Raji (cell line): ENCODE measurements around the gene NSMCE1.

Experiments
- POLR2A ChIP-seq: IDR thresholded peaks from 2 replicates; pipeline ENCODE4 v1.6.1; 2011; ENCODE audit warnings: low read depth, low read length, control low read depth; ENCODE audit not compliant: insufficient read depth

Gene NSMCE1

DNA sequence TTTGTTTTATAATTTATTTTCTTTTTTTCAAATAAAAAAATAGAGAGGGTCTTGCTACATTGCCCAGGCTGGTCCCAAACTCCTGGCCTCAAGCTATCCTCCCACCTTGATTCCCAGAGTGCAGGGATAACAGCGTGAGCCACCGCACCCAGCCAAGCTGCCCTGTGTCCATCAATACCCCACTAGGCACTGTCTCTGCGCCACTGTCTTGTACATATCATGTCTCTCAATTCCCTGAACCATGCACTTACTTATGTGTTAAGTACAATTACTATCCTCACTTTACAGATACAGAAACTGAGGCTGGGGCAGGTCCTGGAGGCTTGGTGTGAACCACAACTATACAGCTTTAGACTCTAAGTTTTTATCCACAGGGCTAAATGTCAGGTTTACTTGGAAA lies 11.7 kb downstream of the NSMCE1 start:
- TF ChIP-seq POLR2A: no peak

DNA sequence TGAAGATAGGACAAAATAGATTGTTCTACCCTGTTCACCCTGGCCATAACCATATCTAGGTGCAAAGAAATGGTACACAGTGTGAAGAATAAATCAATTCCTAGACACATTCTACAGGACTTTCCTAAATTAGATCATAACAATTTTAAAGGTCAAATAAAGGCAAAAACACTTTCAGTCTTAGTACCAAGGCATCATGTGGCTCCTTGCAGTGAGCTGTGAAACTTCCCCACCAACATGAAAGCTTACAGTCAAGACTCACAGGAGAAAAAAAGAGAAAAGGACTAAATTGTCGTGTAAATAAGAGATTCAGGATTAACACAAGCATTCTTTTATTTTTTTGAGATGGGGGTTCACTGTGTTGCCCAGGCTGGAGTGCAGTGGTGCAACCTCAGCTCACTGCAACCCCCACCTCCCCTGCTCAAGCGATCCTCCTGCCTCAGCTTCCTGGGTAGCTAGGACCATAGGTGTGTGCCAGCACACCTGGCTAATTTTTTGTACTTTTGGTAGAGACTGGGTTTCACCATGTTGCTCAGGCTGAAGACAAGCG lies 14.2 kb downstream of the NSMCE1 start:
- no peak for TF ChIP-seq POLR2A

DNA sequence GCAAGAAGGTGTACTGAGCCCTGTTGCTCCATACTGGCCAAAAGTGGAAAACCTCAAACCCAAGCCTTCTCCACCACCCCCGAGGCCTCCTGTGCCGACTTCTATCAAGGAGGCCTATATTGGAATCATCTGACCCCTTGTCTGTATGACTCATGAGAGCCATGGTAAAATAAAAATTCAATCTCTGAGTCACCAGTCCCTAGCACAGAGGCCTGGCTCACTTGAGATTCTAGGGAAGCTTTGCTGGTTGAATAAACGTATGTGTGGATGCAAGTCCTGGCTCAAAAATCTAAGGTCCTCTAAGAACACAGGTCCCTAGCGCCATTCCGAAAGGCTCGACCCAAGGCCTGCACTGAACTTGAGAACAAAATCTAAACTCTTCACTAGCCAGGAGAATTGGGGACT lies 15.0 kb downstream of the NSMCE1 start:
- TF ChIP-seq POLR2A: no peak

DNA sequence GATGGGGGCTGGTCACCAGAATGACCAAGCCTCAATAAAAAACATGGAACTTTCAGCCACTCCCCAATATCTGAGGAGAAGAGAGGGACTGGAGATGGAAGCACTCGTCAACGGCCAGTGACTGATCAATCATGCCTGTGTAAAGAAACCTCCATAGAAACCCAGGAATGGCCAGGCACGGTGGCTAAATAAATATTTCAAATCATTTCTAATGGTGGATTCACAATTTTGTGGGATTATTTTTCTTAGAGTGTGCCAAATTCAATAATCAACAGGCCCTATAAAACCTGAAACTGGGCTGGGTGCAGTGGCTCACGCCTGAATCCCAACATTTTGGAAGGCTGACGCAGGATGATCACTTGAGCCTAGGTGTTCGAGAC lies 16.4 kb downstream of the NSMCE1 start:
- TF ChIP-seq POLR2A: no peak

DNA sequence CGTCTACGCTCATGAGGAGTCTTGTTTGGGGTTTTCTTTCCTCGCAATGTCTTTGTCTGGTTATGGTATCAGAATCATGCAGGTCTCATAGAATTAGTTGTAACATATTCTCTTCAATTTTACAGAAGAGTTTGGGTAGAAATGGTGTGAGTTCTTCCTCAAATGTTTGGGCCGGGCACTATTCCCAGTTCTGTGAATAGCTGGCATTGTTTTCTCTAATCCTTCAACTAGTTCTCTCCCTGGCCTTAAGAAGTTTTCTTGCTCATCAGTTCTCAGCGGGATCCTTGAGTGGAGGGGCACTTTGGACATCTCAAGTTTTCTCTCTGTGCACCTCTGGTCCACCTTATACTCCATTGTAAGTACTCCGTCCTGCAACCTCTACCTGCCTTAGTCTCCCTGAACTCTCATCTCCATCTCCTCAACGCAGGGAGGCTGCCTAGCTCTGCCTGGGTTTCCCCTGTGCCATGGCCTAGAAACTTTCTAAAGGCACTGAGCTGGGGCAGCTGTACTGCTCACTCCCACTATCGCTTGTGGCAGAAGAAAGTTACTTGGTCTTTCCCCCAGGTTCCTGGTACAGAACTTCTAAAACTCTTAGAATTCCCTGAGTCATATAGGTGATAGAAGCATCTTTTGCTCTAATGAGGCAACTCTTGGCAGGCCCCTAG lies 16.9 kb downstream of the NSMCE1 start:
- TF ChIP-seq POLR2A: no peak

DNA sequence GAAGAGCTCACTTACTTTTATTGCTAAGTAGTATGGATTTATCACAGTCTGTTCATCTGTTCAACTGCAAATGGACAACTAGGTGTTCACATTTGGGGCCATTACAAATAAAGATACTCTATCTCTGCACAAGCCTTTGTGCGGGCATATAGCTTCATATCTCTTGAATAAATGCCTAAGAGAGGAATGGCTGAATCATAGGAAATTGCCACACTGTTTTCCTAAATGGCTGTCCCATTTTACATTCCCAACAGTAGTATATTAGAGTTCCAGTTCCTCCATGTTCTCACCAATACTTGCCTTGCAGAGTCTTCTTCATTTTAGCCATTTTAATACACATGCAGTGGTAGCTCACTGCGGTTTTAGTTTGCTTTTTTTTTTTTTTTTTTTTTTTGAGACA lies 20.5 kb downstream of the NSMCE1 start:
- no peak for TF ChIP-seq POLR2A

DNA sequence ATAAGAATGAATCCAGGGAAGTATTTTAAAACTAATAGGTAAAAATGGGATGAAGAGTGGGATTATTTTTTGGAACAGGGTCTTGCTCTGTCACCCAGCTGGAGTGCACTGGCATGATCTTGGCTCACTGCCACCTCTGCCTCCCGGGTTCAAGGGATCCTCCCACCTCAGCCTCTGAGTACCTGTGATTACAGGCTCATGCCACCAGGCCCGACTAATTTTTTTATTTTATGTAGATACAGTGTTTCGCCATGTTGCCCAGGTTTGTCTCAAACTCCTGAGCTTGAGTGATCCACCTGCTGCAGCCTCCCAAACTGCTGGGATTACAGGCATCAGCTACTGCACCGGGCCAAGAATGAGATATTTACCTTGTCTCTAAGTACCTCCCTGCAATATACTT lies 22.1 kb downstream of the NSMCE1 start:
- TF ChIP-seq POLR2A: no peak

DNA sequence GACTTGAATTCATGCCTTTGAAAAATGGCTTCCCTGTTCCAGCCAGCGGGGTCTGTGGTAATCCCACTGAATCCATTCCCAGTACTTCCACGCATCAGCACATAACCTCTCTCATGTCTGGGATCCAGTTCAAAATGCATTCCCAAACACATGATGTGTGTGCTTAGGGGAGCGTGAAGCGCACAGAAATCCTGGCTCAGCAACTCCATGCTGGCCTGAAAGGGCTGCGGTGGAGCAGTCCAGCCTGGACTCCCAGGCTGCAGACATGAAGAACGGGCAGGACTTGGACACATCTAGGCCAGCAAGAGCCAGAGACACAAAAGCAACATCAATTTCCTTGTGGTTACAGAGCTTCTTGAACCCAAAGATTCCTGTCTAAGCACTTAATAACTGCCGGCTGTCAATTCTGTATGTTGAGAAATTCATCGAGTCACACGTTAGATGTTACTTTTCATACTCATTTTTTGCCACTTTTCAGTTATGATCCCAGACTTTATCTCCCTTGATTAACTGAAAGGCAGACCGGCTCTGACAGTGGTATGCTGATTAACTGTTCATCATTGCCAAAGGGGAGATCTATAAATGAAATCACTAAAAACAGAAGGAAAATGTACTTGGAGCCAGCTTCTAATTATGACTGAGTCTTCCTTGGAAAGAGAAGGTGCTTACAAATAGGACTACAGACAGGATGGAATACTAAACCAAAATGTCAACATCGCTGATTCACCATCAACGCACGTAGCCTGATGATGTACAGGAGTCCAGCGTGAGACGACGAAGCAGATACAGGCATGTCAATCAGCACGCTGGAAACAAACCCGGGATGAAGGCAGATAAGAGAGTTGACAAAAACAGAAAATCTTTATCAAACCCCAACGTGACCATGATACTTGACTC lies 23.0 kb downstream of the NSMCE1 start:
- TF ChIP-seq POLR2A: no peak

DNA sequence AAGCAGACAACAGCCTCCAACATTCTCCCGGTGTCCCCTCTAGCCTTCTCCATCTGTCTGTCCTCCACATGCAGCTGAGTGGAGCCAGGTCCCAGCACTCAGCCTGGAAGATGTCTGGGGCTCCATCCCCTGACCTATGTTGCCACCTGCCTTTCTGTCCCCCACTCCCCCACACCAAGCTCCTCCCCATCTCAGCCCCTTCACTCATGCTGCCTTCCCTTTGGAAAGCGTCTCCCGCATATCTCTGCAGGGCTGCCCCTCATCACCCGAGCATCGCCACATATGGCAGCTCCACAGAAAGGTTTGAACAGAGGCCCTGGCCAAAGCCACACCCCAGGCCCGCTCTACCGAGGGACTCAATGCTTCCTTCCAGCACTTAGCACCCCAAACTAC lies 24.2 kb downstream of the NSMCE1 start:
- no peak for TF ChIP-seq POLR2A

DNA sequence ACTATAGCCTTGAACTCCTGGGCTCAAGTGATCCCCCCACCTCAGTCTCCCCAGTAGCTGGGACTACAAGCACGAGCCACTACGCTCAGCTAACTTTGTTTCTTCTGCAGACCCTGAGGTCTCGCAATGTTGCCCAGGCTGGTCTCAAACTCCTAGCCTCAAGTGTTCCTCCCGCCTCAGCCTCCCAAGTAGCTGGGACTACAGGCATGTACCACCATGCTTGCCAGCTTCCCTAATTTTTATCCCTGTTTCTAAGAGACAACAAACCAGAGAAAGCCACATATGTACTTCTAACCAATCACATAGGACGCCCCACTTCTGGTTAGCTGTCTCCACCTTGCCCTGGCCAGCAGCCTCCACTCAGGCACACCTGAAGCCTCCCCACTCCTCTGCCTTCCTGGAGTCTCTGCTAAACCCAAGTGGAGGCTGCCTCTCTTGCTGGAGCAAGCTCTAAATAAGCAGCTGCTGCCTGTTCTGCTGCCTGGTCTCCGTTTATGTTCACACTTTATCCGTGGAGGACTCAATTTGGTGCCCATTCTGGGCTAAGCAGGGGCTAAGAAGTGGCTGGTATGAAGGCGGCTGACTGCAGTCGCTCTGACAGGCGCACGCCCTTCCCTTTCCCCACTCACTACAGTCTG lies 24.7 kb downstream of the NSMCE1 start:
- TF ChIP-seq POLR2A: no peak

DNA sequence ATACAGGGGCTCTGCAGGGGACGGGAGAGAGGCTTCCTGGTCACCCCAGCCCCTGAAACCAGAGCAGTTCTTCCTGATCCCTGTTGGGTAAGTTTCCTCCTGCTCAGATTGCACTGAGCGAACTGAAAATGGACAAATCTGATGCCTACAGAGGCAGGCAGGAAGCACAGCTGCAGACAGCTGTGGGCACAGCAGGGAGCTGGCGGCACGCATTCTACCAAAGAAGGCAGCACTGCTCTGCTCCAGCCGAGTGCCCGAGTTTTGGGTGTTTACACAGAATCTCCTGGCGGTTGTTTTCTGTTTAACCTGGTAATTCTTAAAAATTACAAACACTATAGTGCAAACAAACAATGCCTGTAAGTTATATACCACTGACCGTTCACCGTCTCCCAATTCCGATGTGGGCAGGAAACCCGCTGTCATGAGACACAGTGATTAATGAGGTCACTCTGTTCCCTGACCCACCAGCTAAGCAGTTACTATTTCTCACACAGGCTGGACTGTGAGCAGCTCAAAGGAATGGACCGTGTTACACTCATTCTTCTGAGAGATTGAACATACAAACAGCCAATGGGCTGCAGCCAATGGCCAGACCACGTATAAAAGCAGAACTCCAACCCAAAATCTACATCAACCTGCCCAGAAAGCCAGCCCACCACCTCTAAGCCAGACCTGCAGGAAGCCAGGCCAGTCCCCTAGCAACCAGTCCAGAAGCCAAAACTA lies 25.5 kb downstream of the NSMCE1 start:
- TF ChIP-seq POLR2A: no peak

DNA sequence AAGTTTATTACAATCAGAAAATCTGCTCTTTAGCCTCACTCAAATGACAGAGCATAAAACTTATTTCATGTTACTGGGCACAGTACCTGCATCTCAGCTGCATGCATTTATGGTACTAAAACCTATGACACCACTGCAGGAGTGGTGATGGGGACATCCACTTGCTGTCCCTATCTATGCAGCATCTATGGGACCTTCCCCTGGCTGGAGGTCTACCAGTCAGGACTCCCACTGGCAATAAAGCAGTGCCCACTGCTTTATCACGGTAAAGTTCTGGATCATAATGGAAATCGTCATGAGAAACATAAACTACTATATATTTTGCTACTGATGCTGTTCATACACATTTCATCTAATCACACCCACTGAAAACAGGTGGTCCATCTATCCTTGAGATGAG lies 26.2 kb downstream of the NSMCE1 start:
- no peak for TF ChIP-seq POLR2A

DNA sequence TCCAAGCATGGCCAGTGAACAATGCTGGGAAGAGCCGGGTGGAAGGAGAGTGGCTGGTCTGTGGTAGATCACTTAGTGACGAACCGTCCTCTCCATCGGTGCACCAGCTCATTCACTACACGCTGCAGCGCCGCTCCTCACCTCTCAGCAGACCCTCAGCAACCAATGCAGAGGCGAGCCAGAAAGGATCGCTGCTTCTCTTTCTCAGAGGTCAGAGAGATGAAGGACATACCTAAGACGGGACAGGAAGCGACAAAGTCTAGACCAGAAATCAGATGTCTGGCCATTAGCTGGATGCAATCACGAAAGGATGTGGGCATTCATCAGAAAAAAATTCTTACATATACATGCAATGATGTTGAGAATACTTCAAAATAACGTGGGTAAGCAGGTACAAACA lies 26.9 kb downstream of the NSMCE1 start:
- no peak for TF ChIP-seq POLR2A

DNA sequence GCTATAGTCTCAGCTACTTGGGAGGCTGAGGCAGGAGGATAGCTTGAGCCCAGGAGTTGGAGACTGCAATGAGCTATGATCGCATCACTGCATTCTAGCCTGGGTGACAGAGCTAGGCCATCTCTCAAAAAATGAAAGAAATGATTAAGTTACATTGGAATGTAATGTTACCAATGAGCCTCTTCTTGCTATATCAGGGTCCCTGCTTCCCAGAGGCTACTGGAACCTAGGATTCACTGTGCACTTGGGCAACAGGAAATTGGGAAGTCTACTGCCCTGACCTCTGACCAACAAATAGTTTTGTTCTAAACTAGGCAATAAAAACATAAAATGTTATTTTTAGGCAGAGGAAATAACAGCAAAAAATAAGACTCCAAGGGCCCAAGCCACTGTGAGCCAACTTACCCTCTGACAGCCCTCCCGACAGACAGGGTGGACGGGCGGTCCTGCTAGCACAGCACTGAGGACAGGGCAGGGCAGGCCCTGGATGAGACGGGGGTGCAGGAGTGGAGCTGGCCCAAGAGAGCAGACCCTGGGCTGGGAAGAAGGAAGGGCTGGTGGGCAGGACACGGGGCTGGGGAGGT lies 27.5 kb downstream of the NSMCE1 start:
- TF ChIP-seq POLR2A: no peak
